ENCODE data around the gene QKI.

The QKI gene

DNA sequence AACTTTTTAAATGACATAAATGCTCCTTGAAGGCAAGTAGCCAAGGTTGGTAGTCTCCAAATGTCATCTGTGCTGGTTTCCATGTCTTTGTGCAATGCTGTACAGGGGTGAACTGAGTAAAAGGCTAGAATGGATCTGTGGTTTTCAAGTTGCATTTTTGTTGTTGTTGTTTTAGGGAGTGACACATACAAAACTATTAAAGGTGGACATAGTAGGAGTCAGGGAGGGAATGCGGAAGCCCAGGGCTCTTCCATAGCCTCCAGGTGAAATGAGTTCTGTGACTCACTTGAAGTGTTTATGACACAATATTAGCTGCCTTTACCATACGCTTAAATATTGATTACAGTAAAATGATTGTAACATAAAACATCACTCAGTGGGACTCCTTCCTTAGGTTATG lies 22.5 kb upstream of the QKI start:
- DNase-seq (ENCODE audit: low spot score) = no peak

GRCh38 chr6:163392533-163392932 lies 22.0 kb upstream of the QKI start:
- no peak for DNase-seq (ENCODE audit: low spot score)

GRCh38 chr6:163393923-163394322 lies 20.6 kb upstream of the QKI start:
- DNase-seq (ENCODE audit: low spot score) = no peak

DNA sequence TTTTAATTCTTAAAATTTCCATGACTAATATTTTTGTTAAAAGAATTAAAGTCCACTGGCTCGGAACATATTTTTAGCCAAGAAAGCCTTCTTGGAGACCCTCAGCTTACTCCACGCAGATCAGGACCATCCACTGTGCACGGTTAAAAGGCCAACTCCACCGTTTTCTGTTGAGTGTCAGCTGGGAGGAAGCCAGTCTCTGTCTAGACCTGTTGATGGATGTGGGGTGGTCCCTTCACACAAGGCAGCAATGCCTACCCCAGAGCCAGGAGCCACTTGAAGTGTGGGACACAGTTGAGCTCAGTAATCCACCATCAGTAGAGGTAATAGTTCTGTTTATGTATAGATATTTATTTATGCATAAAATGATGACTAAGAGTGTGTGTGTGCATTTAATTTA lies 19.9 kb upstream of the QKI start:
- no peak for DNase-seq (ENCODE audit: low spot score)

GRCh38 chr6:163395122-163395830 lies 19.2 kb upstream of the QKI start:
- DNase-seq (ENCODE audit: low spot score) = no peak

- DNase-seq (ENCODE audit: low spot score) = no peak
Measured at GRCh38 chr6:163395831-163396185, 18.7 kb upstream of the QKI start.

- DNase-seq (ENCODE audit: low spot score) = no peak
Measured at GRCh38 chr6:163397326-163397725, 17.2 kb upstream of the QKI start.

GRCh38 chr6:163398115-163398514 lies 16.4 kb upstream of the QKI start:
- DNase-seq (ENCODE audit: low spot score) = no peak

DNA sequence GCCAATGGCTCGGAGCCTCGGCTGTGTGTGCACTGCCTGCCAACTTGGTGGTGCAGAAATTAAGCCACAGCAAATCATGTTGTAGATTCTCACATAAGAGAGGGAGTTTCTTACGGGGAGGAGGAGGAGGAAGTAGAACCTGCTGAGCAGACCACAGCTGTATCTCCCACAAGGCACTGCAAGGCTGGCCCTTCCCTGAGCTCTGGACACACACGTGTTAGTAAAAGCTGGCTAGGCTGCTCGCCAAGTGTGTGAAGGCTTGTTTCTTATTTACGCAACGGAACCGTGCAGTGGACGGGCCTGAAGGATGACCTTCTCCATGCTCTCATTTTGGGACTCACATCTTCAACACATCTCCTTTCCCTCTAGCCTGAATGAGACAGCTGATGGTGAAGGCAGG lies 15.7 kb upstream of the QKI start:
- no peak for DNase-seq (ENCODE audit: low spot score)

DNA sequence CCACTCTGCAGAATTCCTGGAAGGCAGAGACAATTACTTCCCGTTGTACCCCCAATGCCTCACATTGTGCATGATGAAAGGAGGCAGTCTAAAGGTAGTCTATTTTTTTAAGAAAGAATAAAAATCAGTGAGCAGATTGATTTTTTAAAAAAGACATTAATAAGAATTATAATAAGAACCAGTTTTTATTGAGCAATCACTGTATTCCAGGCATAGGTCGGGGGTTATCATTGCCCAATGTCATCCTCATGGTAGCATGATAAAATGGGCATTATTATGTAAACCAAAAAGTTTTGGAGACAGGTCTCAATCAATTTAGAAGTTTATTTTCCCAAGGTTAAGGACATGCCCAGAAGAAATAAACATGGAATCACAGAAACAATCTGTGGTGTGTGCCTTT lies 14.0 kb upstream of the QKI start:
- no peak for DNase-seq (ENCODE audit: low spot score)

DNA sequence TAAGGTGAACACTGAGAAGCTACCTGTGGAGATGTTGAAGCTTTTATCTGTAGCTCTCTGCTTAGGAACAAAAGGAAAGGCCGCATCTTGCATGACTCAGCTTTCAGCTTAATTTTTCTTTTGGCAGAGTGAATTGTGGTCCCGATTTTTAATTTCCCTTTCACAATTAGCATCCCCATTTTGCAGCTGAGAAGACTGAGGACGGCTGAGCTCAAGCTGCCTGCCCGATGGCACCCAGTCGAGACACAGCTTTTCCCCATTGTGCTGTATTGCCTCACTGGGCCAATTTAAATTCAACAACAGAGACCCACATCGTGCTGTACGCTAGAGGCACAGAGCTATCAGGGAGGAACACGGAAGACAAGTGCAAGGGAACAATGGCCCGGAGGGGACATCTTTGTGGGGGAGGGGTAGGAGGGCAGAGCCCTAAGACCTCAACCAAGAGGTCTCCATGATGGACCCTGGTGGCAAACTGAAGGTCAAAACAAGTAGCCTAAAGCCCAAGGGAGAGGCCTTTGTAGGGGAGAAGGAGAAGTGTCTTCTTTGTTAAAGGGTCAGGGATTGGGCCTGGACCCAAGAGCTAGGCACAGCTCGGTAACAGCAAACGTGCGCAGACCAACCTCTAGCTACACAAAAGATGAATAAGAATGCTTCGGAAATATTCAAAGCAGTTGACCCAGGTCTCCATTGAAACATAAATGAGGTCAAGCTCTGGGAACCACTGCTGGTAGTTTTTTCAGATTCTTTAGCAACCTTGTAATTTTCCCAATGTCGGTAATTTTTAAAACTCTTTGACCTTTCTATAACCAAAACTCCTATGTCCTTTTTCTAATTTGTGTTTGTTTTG lies 13.3 kb upstream of the QKI start:
- DNase-seq (ENCODE audit: low spot score) = no peak

DNA sequence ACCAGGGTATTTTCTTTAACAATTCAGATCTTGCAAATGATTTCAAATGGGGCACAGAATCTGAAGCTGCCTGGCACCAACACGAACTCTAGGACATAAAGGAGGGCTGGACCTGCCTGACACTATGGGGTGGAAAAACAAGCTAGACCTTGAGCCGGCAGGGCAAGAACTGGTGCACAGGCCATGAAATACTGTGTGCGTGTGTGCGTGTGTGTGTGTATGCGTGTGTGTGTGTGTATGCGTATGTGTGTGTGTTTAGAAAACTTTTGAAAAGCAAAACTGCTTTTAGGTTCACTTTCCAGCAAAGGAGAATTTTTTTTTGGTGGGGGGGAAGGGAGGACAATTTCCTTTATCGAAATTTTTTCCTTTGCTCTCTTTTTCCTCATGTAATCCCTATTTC lies 11.9 kb upstream of the QKI start:
- no peak for DNase-seq (ENCODE audit: low spot score)

- DNase-seq (ENCODE audit: low spot score) = no peak
Measured at GRCh38 chr6:163404825-163405265, 9.7 kb upstream of the QKI start.

DNA sequence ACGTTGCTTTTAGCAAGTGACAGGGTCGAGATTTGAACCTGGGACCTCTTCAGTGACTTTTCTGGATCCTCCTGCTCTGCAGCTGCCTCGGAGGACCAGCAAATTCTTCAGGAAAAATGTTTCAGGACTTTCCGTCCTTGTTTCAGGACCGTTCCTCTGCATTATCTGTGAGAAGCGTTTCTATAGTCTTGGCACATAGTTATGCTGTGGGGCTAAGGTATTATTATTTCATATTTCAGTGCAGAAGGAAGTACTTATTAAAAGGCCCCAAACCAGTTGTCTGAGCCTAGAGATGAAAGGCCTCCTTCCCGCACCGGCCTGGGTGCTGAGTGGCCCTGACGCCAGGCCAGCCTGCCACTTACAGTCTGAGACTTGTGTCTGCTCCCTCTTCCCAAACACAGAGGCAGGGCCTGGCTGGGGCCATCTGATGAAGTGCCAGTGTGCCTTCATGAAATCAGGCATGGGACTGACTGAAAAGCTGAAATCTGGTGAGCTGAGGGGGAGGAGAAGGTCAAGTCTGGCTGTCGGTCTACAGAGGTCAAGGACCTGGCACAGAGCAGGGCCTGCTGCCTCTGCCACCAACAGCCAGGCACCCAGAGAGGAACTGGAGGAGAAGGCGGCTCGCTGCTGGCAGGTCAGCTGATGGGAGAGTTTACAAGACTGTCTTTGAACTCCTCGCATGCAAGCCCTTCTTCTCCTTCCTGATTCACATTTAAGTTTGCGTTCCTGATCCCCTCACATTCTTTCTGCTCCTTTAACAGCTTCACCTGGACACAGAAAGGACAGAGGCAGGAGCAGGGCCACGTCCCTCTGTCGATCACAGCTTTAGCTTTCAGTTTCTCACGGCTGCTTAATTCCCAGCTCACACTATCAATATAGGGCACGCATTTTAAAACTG lies 8.9 kb upstream of the QKI start:
- no peak for DNase-seq (ENCODE audit: low spot score)

DNA sequence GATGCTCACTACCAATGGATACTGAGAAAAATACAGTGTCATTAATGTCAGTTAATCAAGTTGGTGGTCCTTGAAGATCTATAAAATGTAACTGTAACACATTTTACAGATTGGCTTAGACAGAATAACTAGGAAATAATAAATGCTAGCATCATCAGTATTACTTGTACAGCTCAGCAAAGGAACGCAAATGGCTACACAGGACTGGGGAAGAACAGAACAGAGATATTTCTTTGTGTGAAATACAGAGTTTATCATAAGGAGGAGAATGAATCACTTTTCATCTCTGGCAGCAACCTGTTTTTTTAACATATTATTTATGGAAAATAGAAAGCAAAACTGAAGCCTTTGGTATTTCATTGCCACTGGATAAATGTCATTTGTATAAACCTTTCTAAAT lies 8.2 kb upstream of the QKI start:
- DNase-seq (ENCODE audit: low spot score) = no peak

DNA sequence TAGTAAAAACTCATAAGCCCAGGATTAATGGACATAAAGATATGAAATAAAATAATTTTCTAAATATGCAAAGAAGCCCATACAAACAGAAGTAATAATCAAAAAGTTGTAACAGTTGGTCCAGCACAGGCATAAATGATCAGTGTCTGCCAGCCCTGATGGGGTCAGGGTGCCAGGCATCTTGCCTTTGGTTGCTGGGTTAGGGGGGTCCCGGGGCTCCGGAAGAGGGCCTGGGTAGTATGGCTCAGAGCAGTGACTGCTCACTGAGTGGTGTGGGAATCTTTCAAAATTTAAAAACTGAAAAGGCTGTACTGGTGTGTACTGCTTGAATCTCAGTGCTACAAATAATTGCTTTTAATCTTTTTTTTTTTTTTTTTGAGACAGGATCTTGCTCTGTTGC lies 7.7 kb upstream of the QKI start:
- no peak for DNase-seq (ENCODE audit: low spot score)

DNA sequence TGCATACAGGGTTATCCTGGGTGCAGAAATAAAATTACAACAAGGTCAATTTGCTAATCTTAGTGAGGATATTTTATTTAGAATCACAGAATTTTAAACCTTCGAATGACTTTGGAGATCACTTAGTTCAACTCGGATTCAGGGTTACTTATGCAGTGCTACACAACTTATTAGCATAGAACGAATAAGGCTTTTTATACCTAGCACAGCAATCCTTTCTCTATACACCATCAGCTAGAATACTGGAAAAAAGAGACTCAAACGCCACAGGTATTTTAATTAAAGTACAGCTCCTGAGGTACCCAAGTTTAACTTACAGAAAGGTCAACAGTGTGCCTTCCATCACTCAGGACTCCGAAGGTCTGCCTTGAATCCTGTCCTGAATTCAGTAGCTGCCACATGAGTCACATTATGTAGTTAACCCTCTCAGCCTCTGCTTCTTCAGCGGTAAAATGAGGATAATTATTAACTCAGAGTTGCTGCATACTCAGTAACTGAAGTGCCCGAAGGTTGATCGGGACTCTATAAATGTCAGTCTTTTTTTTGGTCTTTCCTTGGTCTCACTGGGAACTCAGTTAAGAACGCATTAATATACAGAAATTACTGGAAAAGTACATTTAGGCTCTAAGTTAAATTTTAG lies 6.0 kb upstream of the QKI start:
- DNase-seq (ENCODE audit: low spot score) = no peak

DNA sequence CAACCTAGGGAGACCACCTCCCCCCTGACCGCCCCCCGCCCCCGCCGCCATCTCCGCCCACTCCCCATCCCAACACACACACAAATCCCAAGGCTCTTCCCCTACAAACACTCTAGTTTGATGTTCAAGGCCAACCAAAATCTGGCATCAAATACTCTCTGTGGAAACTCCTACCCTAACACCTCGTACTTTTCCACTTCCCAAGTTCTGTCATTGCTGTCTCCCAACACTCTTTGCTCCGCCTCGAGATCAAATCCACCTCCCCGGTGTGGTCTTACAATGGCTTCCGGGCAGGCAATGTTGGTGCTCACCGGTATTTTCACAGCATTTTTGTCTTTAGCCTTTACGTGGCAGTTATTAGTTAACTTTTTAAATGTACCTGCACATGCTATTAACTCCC lies 4.8 kb upstream of the QKI start:
- no peak for DNase-seq (ENCODE audit: low spot score)

DNA sequence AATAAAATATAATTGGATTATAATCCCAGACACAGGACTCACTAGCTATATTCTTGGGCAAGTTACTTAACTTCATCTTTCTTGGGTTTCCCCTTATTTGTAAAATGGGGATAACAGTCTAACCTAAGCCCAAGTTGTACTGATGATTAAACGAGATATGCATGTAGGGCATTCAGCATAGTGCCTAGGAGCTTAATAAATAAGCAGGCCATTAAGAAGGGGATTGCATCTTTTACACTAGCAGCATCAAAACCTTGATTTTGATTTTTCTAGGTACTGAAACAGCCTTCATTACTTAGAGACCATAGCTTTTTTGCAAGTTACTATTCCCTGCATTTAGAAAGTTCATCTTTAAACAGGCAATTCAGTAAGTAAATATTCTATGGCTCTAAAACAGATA lies 2.2 kb upstream of the QKI start:
- DNase-seq (ENCODE audit: low spot score) = no peak

- no peak for DNase-seq (ENCODE audit: low spot score)
Measured at GRCh38 chr6:163412801-163413344, 1.6 kb upstream of the QKI start.

DNA sequence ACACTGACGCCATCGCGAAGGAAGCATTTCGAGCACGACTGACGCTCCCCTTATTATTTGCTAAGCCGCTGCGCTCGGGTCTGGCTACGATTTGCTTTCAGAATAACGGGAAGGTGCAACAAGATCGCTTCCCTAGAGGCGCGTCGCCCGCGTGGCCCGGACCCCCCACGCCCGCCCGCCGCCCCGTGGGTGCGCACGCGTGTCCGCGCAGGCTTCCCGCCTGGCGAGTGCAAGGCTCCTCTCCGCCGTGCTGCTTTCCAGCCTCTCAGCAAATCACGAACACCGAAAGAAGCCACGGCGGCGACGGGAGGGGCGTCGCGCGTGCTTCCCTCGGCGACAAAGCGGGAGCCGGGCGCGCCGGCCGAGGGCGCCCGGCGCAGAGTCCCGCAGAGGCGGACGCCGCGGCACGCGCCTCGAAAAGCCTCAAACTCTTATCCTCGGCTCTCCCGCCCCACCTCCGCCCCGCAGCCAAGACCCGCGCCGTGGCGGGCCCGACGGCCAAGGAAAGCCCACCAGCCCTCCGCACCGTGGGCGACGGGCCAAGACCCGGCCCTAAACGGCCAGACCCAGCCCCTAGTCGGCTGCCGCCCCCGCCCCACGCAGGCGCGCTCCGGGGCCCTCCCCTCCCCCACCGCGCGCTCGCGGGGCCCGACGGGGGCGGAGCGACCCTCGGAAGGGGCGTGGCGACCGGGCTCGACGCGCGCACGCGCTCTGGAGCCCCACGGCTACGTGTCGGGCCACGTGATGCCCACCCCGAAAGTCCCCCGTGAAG lies 987 bp upstream of the QKI start:
- peak; percentile 83 for DNase-seq (ENCODE audit: low spot score)
